Ectodermal cell (in vitro differentiated cells): ENCODE results near the gene OTUB1.
A peak's percentile ranks its signal among the peaks of the same experiment; 100 is the strongest.

Experiments used
- H3K27ac ChIP-seq: 2 replicates; pipeline ENCODE4 v1.7.0; 2013; ENCODE audit warnings: mild to moderate bottlenecking, low read depth, low read length; ENCODE audit not compliant: insufficient read depth, poor library complexity, severe bottlenecking
- H3K27me3 ChIP-seq: 2 replicates; pipeline ENCODE4 v1.7.0; 2013; ENCODE audit warnings: mild to moderate bottlenecking, low read length; ENCODE audit not compliant: insufficient read depth, control insufficient read depth, poor library complexity, severe bottlenecking
- H3K36me3 ChIP-seq: one replicate; pipeline ENCODE4 v1.7.0; 2013; ENCODE audit warnings: low read length; ENCODE audit not compliant: control insufficient read depth, insufficient read depth
- H3K4me1 ChIP-seq: one replicate; pipeline ENCODE4 v1.7.0; 2013; ENCODE audit warnings: low read length; ENCODE audit not compliant: control insufficient read depth, insufficient read depth
- H3K4me3 ChIP-seq: 2 replicates; pipeline ENCODE4 v1.7.0; 2013; ENCODE audit warnings: low read depth, low read length, control low read depth; ENCODE audit not compliant: insufficient read depth
- H3K9me3 ChIP-seq: 2 replicates; pipeline ENCODE4 v1.7.0; 2013; ENCODE audit warnings: mild to moderate bottlenecking, low read length, moderate library complexity; ENCODE audit not compliant: control insufficient read depth
- WGBS, 2 experiments: methylation state at CpG; one replicate each; pipeline ENCODE4 v1.1.7; 2013; ENCODE audit warnings: missing lambda C conversion rate in 2 of 2; 5-methylcytosine and 5-hydroxymethylcytosine counted together

OTUB1 gene

GRCh38 chr11:64035081-64035524, 48.9 kb downstream of the OTUB1 start:
- WGBS, 2 experiments, result 32 to 41% methylated on average over 14 to 17 of the region's 17 CpGs
- no peaks in the 10 kb centered on the region for H3K36me3 ChIP-seq
- no peaks in the 10 kb centered on the region for H3K9me3 ChIP-seq
- H3K4me1 ChIP-seq, result peaks cover 20% of the 10 kb centered on the region
- H3K27ac ChIP-seq, result no peak overlapping the region
- H3K27me3 ChIP-seq, result peaks cover 68% of the 10 kb centered on the region
- H3K4me3 ChIP-seq, result peak overlapping the region; percentile 0

DNA sequence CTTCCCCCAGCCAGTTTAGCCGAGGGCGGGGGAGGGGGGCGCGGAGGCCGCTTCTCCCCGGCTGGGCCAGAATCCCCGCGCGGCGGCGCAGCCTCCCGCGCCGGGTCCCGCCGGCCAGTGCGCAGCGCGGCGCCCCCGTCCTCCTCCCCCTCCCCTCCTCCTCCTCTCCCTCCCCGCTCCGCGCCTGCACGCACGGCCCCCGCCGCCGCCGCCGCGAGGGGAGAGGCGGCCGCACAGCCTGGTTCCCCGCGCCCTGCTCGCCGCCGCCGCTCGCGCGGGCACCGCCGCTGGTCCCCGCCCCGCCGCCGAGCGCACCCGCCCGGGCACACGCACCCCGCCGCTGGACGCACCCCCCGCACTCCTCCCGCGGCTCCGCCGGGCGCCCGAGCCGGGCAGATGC, 49.3 kb downstream of the OTUB1 start, which contains the start of gene FLRT1:
Gene FLRT1, plus strand, starts transcription at position 356 of the 400 bp plus-strand sequence. CDS start 80,337 bp downstream, outside the sequence.
- Histone ChIP-seq H3K4me3 (peak within 1 kb of the TSS; percentile 43), H3K4me1 (peaks cover 19% of the 10 kb centered on the region), H3K9me3 (no peaks in the 10 kb centered on the region), H3K27ac (no peak within 1 kb of the TSS), H3K36me3 (no peaks in the 10 kb centered on the region), H3K27me3 (peaks cover 64% of the 10 kb centered on the region)
- WGBS, 2 experiments, result 0 to 1% methylated on average over 47 to 52 of the region's 64 CpGs

DNA sequence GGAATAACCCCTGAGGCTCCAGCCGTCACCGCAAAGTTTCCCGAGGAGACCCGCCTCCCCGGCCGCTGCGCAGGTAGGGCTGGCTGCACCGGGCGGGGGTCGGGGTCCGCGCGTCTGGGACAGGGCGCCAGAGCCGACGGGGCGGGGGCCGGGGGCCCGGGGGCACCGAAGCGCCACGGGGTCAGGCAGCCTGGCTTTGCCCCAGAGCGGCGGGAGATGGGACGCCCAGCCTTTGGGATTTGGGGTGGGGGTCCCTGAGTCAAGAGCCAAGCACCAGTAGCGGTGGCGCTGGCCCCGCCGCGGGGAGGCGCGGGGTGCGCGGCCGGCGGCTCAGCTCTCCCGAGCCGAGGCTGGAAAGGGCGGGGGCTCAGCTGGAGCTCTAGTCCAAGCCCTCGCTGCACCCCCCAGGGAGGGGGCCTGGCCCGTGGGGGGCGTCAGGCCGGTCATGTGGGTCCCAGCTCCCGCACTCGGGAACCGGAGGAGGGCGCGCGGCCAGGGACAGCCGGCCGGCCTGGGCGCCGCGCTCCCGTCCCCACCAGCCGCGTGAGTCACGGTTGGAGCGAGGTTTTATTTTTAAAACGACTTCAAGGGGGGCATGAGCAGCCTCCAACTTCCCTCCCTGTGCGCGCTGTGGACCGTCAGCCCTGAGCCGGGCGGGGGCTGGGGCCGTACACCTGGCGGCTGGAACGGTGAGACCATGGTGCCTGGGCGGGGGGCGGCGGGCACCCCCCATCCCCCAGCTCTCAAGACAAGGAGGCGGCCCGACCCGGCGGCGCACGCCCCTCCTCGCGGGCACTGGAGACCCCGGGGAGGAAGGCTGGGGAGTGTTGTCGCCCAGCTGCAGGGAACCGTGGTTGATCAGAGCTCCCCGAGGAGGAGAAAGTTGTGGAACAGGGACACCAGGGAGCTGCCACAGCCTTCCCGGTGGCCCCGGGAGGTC, 50.1 kb downstream of the OTUB1 start:
- Histone ChIP-seq H3K4me1 (peaks cover 21% of the 10 kb centered on the region), H3K36me3 (no peaks in the 10 kb centered on the region), H3K9me3 (no peaks in the 10 kb centered on the region), H3K27ac (no peak overlapping the region), H3K4me3 (peak overlapping the region; percentile 43), H3K27me3 (peaks cover 60% of the 10 kb centered on the region)
- 1% methylated on average over 85 of the region's 85 CpGs for WGBS, 2 experiments

DNA sequence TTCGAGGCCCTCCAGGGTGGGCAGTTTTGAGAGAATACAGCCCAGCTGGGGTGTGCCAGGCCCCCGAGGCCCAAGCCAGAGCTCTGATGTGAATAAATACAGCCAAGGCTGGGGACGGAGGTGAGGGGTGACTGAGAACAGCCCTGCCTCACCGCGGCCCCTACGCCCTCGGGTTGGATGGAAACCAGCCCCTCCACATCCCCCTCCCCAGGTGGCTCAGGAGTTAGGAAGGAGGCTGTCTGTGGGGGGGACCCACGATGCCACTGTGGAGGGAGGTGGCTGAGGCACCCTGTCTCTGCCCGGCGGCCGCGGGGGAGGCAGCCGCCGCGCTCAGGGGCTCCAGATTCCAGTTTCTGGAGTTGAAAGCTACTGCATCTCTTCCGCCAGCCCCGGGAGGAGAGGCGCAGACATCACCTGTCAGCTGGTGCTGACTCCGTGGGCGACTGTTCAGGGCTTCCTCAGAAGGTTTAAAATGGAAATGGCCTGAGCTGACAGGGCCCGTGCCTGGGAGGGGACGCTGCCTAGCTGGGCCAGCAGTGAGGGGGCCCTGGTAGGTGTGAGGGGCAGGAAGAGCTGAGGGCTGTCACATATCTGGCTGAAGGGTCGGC, 50.9 kb downstream of the OTUB1 start:
- Histone ChIP-seq H3K36me3 (no peaks in the 10 kb centered on the region), H3K4me3 (no peak overlapping the region), H3K9me3 (no peaks in the 10 kb centered on the region), H3K27me3 (peaks cover 60% of the 10 kb centered on the region), H3K4me1 (peaks cover 29% of the 10 kb centered on the region), H3K27ac (no peak overlapping the region)
- 25 to 27% methylated on average over 19 to 23 of the region's 23 CpGs for WGBS, 2 experiments

GRCh38 chr11:64038500-64038899, 52.3 kb downstream of the OTUB1 start:
- Histone ChIP-seq H3K4me1 (peaks cover 35% of the 10 kb centered on the region), H3K27ac (no peak overlapping the region), H3K4me3 (no peak overlapping the region), H3K9me3 (no peaks in the 10 kb centered on the region), H3K27me3 (peaks cover 56% of the 10 kb centered on the region), H3K36me3 (no peaks in the 10 kb centered on the region)
- 94 to 96% methylated on average over 4 of the region's 4 CpGs for WGBS, 2 experiments

DNA sequence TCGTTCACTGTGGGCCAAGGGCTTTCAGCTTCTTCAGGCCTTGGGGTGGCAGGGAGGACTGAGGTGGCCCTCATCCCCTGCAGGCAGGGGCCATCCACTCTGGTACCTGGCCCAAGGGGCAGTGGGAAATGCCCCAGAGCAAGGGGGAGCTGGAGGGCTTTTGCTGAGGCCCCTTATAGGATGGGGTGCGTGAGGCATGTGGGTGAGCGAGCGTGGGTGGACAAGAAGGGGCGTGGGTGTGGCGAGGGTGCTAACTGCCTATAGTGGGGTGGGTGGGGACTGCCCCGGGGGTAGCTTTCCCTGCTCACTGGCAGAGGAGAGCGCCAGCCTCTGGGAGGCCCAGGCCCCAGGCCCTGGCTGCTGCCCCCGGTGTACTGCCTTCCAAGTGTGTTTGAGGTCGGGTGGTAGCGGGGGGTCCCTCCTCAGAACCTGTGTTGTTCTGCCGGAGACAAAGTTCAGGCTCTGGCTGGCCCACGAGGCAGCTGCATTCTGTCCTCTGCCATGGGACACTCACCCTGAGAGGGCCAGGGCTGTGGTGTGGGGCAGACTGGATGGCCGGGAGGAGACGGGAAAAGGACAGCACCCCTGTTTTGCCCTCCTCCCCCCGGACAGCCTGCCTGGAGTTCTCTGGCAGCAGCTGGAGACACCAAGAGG, 52.9 kb downstream of the OTUB1 start:
- Histone ChIP-seq H3K36me3 (no peaks in the 10 kb centered on the region), H3K27me3 (peaks cover 52% of the 10 kb centered on the region), H3K9me3 (no peaks in the 10 kb centered on the region), H3K4me1 (peaks cover 35% of the 10 kb centered on the region), H3K4me3 (no peak overlapping the region), H3K27ac (no peak overlapping the region)
- 88 to 89% methylated on average over 16 of the region's 16 CpGs for WGBS, 2 experiments

DNA sequence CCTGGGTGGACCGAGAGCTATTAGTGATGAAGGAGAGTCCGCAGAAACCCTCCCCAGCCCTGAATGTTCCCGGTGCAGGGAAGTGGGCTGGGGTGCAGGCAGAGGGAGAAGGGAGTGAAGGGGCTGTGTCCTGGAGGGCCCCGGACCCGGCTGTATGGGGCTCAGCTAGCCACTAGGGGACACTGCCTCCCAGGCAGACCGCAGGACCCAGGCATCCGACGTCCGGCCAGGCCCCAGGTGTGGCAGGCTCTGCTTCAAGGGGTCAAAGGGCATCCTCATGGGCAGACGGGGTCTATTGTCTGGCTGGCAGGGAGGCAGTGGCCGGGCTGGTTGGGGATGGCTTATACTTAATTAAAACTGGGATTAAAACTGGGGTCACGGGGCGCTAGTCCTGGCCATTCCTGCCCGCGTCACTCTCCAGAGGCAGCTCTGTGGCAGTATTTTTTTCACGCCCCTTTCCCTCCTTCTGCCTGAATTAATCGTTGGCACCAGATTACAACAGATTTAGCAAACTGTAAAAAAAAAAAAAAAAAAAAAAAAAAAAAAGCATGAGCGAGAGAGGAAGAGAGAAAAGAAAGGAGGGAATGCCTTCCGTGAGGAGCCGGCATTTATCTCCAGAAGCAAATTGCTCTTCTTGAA, 54.6 kb downstream of the OTUB1 start:
- no peaks in the 10 kb centered on the region for H3K9me3 ChIP-seq
- H3K27me3 ChIP-seq, result peaks cover 38% of the 10 kb centered on the region
- H3K36me3 ChIP-seq, result no peaks in the 10 kb centered on the region
- H3K27ac ChIP-seq, result no peak overlapping the region
- WGBS, 2 experiments, result 45 to 50% methylated on average over 18 to 19 of the region's 20 CpGs
- peaks cover 31% of the 10 kb centered on the region for H3K4me1 ChIP-seq
- H3K4me3 ChIP-seq, result no peak overlapping the region

DNA sequence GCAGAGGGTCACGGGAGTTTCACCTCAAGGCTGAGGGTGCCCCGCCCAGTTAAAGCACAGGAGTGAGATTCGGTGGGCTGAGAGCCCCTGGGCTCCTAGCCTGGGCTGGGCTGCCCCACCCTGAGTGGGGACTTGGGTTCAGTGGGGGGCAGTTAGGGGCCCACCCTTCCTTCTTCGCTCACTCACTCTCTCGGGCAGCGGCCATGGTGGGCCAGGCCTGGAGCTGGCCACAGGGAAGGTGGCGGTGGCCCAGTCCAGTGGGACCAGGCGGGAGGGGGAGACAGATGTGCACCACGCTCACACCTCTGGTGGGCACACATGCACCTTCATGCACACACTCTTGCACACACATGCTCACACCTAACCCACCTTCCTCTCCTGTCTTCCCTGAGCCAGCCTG, 55.6 kb downstream of the OTUB1 start:
- Histone ChIP-seq H3K9me3 (no peaks in the 10 kb centered on the region), H3K4me3 (no peak overlapping the region), H3K27me3 (peaks cover 27% of the 10 kb centered on the region), H3K27ac (no peak overlapping the region), H3K4me1 (peaks cover 25% of the 10 kb centered on the region), H3K36me3 (no peaks in the 10 kb centered on the region)
- 92 to 94% methylated on average over 9 of the region's 9 CpGs for WGBS, 2 experiments

DNA sequence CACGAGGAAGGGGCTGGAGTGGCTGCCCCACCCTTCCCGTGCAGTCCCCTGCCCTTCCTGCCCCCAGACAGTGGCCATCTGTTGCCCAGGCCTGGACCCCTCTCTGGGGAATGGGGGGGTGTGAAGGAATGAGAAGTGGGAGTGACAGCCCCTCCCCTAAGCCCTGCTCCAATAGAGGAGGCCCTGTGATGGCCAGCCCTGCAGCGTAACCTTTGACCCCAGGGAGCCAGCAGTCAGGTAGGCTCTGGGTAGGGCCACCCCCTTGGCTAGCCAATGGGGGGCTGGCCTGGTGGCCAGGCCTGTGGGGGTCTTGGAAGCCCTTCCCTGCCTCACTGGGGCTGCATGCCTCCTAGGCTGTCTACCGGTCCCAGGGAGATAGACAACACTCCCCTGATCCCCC, 56.1 kb downstream of the OTUB1 start:
- no peak overlapping the region for H3K27ac ChIP-seq
- peaks cover 23% of the 10 kb centered on the region for H3K4me1 ChIP-seq
- no peaks in the 10 kb centered on the region for H3K36me3 ChIP-seq
- WGBS, 2 experiments, result 64 to 70% methylated on average over 4 of the region's 4 CpGs
- peaks cover 23% of the 10 kb centered on the region for H3K27me3 ChIP-seq
- H3K4me3 ChIP-seq, result no peak overlapping the region
- no peaks in the 10 kb centered on the region for H3K9me3 ChIP-seq
